Parathyroid adenoma (tissue), 2 donors: ENCODE measurements around the gene MYCL.
"Not testable (repeated sequence)": the region's sequence is repeated elsewhere in the genome, so short reads cannot be mapped to it uniquely, and the experiment has no call there.

ENCODE experiments used
- H2AFZ ChIP-seq: fragments of 300-600 bp; sonication (generic); one replicate; pipeline ENCODE4 v1.7.0; 2017; ENCODE audit warnings: antibody characterized with exemption, mild to moderate bottlenecking
- H3K27ac ChIP-seq: fragments of 300-600 bp; sonication (generic); one replicate; pipeline ENCODE4 v1.7.0; 2017
- H3K27me3 ChIP-seq: fragments of 300-600 bp; sonication (generic); one replicate; pipeline ENCODE4 v1.7.0; 2017; ENCODE audit warnings: low read length; ENCODE audit not compliant: control insufficient read depth, insufficient read depth
- H3K36me3 ChIP-seq: fragments of 300-600 bp; sonication (generic); one replicate; pipeline ENCODE4 v1.7.0; 2017; ENCODE audit warnings: low read length; ENCODE audit not compliant: control insufficient read depth, insufficient read depth
- H3K4me1 ChIP-seq: fragments of 300-600 bp; sonication (generic); one replicate; pipeline ENCODE4 v1.7.0; 2017; ENCODE audit warnings: control low read depth
- H3K4me2 ChIP-seq: fragments of 300-600 bp; sonication (generic); one replicate; pipeline ENCODE4 v1.7.0; 2017; ENCODE audit warnings: low read length
- H3K4me3 ChIP-seq: fragments of 300-600 bp; sonication (generic); one replicate; pipeline ENCODE4 v1.7.0; 2017; ENCODE audit warnings: low read depth, low read length
- H3K79me2 ChIP-seq: fragments of 300-600 bp; sonication (generic); one replicate; pipeline ENCODE4 v1.7.0; 2017; ENCODE audit warnings: control low read depth
- H3K9ac ChIP-seq: fragments of 300-600 bp; sonication (generic); one replicate; pipeline ENCODE4 v1.7.0; 2017; ENCODE audit warnings: mild to moderate bottlenecking
- H3K9me3 ChIP-seq: fragments of 300-600 bp; sonication (generic); one replicate; pipeline ENCODE4 v1.7.0; 2017; ENCODE audit warnings: low read length; ENCODE audit not compliant: control insufficient read depth
- CTCF ChIP-seq: fragments of 300-600 bp; sonication (generic); IDR thresholded peaks from one replicate; pipeline ENCODE4 v1.7.0; 2017; ENCODE audit warnings: antibody characterized with exemption, mild to moderate bottlenecking
- donor health status: primary hyperparathyroidism.

MYCL gene

GRCh38 chr1:39871796-39872195 lies 29.9 kb downstream of the MYCL start:
- TF ChIP-seq CTCF: no peak
- peaks cover 10% of the 10 kb centered on the region for H3K79me2 ChIP-seq
- no peaks in the 10 kb centered on the region for H3K27me3 ChIP-seq
- H3K36me3 ChIP-seq: no peaks in the 10 kb centered on the region
- no peaks in the 10 kb centered on the region for H3K9me3 ChIP-seq
- no peak overlapping the region for H3K4me3 ChIP-seq
- H3K4me2 ChIP-seq: no peak overlapping the region
- no peak overlapping the region for H2AFZ ChIP-seq
- no peak overlapping the region for H3K27ac ChIP-seq
- H3K4me1 ChIP-seq: no peaks in the 10 kb centered on the region
- no peak overlapping the region for H3K9ac ChIP-seq

DNA sequence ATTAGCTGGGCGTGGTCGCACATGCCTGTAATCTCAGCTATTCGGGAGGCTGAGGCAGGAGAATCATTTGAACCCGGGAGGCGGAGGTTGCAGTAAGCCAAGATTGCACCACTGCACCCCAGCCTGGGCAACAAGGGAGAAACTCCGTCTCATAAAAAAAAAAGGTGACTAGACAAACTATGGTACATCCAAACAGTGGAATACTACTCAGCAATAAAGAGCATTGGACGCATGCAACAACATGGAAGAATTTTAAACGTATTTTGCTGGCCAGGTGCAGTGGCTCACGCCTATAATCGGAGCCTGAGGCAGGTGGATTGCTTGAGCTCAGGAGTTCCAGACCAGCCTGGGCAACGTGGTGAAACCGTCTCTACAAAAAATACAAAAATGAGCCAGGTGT lies 30.7 kb downstream of the MYCL start:
- H2AFZ ChIP-seq, H3K4me2 ChIP-seq, H3K4me1 ChIP-seq, H3K27ac ChIP-seq, H3K27me3 ChIP-seq, H3K9me3 ChIP-seq, H3K36me3 ChIP-seq, H3K79me2 ChIP-seq, H3K4me3 ChIP-seq, H3K9ac ChIP-seq: not testable (repeated sequence)

DNA sequence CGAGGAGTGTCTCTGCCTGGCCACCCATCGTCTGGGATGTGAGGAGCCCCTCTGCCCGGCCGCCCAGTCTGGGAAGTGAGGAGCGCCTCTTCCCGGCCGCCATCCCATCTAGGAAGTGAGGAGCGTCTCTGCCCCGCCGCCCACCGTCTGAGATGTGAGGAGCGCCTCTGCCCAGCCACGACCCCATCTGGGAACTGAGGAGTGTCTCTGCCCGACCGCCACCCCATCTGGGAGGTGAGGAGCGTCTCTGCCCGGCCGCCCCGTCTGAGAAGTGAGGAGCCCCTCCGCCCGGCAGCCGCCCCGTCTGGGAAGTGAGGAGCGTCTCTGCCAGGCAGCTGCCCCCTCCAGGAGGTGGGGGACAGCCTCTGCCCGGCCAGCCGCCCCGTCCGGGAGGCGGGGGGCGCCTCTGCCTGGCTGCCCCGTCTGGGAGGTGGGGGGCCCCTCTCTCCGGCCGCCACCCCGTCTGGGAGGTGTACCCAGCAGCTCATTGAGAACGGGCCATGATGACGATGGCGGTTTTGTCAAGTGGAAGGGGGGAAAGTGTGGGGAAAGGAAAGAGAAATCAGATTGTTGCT lies 32.1 kb downstream of the MYCL start:
- not testable (repeated sequence) for H3K27ac ChIP-seq, H3K36me3 ChIP-seq, H3K27me3 ChIP-seq, H2AFZ ChIP-seq, H3K4me1 ChIP-seq, H3K9ac ChIP-seq, H3K4me2 ChIP-seq, H3K9me3 ChIP-seq, H3K4me3 ChIP-seq, H3K79me2 ChIP-seq

DNA sequence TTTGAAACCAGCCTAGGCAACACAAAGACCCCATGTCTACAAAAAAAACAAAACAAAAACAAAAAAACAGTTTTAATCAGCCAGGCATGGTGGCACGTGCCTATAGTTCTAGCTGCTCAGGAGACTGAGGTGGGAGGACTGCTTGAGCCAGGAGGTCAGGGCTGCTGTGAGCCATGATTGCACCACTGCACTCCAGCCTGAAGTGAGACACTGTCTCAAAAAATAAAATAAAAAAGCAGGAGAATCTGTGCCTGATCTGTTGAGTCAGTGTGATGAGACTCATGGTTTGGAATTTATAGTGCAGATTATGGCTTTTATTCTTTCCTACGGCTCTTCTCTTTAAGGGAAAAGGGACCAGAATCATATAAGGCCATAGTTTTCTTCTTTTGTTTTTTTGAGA lies 35.0 kb downstream of the MYCL start:
- peaks cover 3% of the 10 kb centered on the region for H3K79me2 ChIP-seq
- no peak overlapping the region for H3K4me2 ChIP-seq
- H3K36me3 ChIP-seq: no peaks in the 10 kb centered on the region
- no peaks in the 10 kb centered on the region for H3K4me1 ChIP-seq
- no peak overlapping the region for H3K27ac ChIP-seq
- no peaks in the 10 kb centered on the region for H3K9me3 ChIP-seq
- no peak overlapping the region for H3K9ac ChIP-seq
- no peak overlapping the region for H3K4me3 ChIP-seq
- H2AFZ ChIP-seq: no peak overlapping the region
- no peak for TF ChIP-seq CTCF
- H3K27me3 ChIP-seq: no peaks in the 10 kb centered on the region

- Histone ChIP-seq H3K4me2 (no peak overlapping the region), H3K9me3 (no peaks in the 10 kb centered on the region), H3K27me3 (no peaks in the 10 kb centered on the region)
Observed at GRCh38 chr1:39865762-39866161, 36.0 kb downstream of the MYCL start.

More at GRCh38 chr1:39865762-39866161, 36.0 kb downstream of the MYCL start:
- no peaks in the 10 kb centered on the region for H3K36me3 ChIP-seq
- no peak for TF ChIP-seq CTCF
- no peak overlapping the region for H3K4me3 ChIP-seq
- no peak overlapping the region for H3K27ac ChIP-seq
- peaks cover 3% of the 10 kb centered on the region for H3K79me2 ChIP-seq
- H3K9ac ChIP-seq: no peak overlapping the region
- H2AFZ ChIP-seq: no peak overlapping the region
- H3K4me1 ChIP-seq: no peaks in the 10 kb centered on the region
